ENCODE measurements around the gene C2orf81.

Gene C2orf81

GRCh38 chr2:74424139-74424992 is 2.9 kb upstream of the C2orf81 start:
- no peak for TF ChIP-seq CTCF (IDR thresholded peaks at IDR 0.05)
- TF ChIP-seq ZFX (IDR thresholded peaks at IDR 0.05; ENCODE audit: borderline replicate concordance): no peak
- H3K27ac ChIP-seq: peak overlapping the region; percentile 22; the same call in 1 of the 2 replicates

- H3K27ac ChIP-seq: no peak overlapping the region; the same call in 1 of the 2 replicates
- TF ChIP-seq CTCF (IDR thresholded peaks at IDR 0.05): no peak
- TF ChIP-seq ZFX (IDR thresholded peaks at IDR 0.05; ENCODE audit: borderline replicate concordance): no peak
Measured at GRCh38 chr2:74423231-74424095, 2.0 kb upstream of the C2orf81 start.

GRCh38 chr2:74420443-74421103 is 846 bp downstream of the C2orf81 start:
- H3K27ac ChIP-seq: peak overlapping the region; percentile 78

- no peak overlapping the region for H3K27ac ChIP-seq
- TF ChIP-seq ZFX (IDR thresholded peaks at IDR 0.05; ENCODE audit: borderline replicate concordance) (no peak), CTCF (IDR thresholded peaks at IDR 0.05) (no peak)
Measured at GRCh38 chr2:74420006-74420405, 1.4 kb downstream of the C2orf81 start.

GRCh38 chr2:74419345-74419744 is 2.1 kb downstream of the C2orf81 start:
- no peak overlapping the region for H3K27ac ChIP-seq
- no peak for TF ChIP-seq ZFX (IDR thresholded peaks at IDR 0.05; ENCODE audit: borderline replicate concordance)
- no peak for TF ChIP-seq CTCF (IDR thresholded peaks at IDR 0.05)

- TF ChIP-seq ZFX (IDR thresholded peaks at IDR 0.05; ENCODE audit: borderline replicate concordance): no peak
- TF ChIP-seq CTCF (IDR thresholded peaks at IDR 0.05): no peak
- H3K27ac ChIP-seq: no peak overlapping the region
Measured at GRCh38 chr2:74418312-74418711, 3.1 kb downstream of the C2orf81 start.

GRCh38 chr2:74417763-74418162 is 3.7 kb downstream of the C2orf81 start:
- H3K27ac ChIP-seq: no peak overlapping the region
- TF ChIP-seq CTCF (IDR thresholded peaks at IDR 0.05): no peak
- no peak for TF ChIP-seq ZFX (IDR thresholded peaks at IDR 0.05; ENCODE audit: borderline replicate concordance)

Measured in 22Rv1 (cell line).